Embryonic facial prominence (tissue), 1 donor: ENCODE data around the gene NACC1.

Experiments used
- DNase-seq: peaks from one replicate; pipeline ENCODE4 v3.0.0-alpha.2; 2016; ENCODE audit errors: extremely low spot score

The NACC1 gene

DNA sequence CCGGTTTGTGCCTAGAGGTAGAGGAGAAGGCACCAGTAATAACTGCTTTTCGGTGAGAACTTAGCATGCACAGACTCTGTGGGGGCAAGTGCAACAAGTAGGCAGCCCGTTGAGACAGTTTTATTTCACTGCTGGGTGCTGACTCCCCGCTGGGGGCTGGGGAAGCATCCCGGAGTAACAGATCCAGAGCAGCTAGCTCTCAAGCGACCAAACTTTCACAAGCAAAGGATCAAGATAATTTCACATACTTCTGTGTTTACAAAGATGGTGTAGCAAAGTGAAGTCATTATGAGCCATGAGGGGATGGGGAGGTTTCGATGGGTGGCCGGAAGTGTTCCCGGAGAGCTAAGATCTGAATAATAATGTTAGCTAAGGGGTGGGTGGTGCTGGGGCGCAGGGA lies 2.8 kb downstream of the NACC1 start:
- no peak for DNase-seq

GRCh38 chr19:13121551-13122274 lies 3.6 kb downstream of the NACC1 start:
- DNase-seq = no peak

DNA sequence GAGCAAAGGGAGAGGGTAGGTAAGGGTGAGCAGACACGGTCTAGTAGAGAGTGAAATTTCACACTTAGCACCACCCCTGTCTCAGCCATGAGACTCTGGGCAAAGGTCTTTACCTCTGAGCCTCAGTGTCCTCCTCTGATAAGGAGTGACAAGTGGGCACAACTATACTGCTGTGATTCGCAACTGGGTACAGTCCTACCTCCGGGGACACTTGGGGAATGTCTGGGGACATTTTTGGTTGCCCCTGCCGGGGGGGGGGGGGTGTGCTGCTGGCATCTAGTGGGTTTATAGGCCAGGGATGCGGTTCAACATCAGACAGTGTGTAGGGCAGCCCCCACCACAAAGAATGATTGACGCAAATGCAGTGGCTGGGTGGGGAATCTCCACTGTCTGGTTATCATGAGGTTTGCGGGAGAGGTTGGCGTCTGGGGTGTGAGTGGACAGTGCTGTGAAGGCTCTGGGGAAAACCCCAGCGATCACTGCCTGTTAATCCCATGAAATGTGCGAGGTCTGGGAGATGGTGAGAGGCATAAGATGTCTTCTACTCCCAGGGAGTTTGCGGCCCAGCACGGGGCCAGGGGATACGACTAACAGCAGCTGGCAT lies 4.3 kb downstream of the NACC1 start:
- DNase-seq = no peak

DNA sequence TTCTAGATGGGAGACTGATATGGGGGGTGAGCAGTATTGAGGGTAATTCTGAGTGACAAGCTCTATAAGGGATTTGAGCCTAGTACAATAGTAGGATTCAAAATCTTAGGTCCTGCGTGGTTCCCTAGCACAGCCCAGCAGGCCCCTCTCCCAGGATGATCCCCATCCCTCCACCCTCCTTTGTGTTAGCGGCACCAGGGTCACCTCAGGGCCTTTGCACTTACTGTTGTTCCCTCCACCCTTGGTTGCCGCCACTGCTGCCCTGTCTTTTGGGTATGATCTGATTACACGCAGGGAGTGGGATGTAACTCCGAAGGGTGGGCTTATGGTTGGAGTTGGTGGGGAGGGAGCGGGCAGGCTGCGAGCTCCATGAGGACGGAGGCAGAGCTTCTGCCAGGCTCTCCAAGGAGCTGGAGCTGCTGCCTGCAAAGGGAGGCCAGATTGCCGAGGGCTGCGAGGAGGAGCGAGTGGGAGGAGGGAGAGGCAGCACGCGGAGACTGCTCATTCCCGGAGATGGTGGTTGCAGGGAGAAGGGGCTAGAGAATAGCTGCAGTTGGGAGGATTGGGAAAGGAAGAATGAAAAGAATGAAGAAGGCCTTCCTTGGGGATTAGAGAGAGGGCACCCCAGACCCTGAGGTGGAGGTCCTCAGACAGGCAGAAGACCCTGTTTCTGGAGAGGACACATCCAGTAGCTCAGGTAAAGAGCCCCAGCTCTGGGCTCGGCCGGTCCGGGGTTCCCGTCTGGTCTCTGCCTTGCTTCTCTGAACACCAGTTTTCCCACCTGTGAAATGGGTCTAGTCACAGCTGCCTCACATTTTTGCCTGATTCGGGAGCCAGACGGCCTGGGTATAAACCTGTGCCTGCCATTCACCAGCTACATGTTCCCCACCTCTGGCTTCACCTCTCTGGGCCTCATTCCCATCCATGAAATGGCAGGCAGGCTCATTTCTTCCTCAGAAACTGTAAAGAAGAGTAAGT lies 5.2 kb downstream of the NACC1 start:
- DNase-seq = no peak

DNA sequence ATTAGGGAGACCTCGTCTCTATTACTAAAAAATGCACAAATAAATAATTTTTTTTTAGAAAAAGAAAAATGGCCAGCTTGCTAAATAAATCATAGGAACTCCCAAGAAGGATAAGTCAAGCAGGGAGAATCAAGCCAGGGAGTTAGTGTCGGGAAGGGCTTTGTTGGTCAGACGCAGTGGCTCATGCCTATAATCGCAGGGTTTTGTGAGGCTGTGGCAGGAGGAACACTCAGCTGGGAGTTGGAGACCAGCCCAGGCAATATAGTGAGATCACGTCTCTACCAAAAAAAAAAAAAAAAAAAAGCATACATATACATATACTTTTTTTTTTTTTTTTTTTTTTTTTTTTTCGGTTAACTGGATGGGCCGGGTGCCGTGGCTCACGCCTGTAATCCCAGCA lies 9.0 kb downstream of the NACC1 start:
- DNase-seq = no peak

DNA sequence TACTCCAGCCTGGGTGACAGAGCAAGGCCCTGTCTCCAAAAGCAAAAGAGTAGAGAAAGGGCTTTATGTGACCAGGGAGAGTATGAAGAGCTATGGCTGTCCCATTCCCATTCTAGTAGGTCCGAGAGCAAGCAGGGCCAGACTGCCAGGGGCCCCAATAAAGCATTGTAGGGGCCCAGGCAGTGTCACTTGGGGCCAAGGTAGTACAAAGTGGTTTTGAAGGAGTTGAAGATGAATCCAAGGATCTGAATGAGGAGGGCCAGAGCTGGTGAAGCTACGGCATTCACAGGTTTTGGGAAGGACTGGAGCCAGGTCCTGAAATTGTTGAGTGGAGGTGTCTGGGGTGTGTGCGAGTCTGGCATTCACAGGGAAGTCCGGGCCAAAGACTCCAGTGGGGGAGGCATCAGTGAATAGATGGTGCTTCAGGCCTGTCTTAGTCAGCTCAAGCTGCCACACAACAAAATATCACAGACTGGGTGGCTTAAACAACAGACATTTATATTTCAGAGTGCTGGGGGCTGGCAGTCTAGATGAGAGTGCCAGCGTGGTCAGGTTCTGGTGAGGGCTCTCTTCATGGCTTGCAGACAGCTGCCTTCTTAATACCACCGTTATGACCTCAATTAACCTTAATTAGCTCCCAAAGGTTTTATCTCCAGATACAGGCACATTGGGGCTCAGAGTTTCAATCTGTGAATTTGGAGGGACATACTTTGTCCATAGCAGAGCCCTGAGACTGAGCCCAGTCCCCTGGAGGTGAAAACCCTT lies 9.9 kb downstream of the NACC1 start:
- no peak for DNase-seq

GRCh38 chr19:13128583-13128982 lies 10.5 kb downstream of the NACC1 start:
- DNase-seq = no peak

GRCh38 chr19:13129384-13129783 lies 11.3 kb downstream of the NACC1 start:
- DNase-seq = no peak

DNA sequence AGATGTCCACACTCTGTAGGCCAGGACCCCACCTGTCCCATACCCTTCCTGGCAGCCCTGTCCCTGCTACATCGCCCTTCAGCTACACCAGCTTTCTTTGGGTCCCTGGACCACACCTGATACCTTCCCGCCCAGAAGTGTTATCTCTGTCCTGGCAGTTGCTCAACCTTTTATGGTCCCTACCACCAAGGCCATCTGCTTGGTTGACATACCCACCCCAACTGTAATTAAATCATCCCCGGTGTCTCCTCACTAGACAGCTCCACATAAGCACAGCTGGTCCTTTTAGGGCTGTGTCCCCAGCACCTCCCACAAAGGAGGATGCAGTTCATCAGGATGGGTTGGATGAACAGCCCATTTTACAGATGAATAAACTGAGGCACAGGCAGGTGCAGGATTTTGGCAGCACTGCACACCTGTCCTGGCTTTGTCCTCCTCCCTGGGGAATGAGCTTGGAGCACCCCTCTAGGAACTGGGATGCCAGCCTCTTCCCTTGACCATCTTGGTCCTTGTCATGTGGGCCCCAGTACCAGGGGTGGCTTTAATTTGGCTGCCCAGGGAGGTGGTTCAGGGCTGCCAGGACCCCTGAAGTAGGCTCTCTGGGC lies 12.9 kb downstream of the NACC1 start:
- DNase-seq = no peak

- no peak for DNase-seq
Measured at GRCh38 chr19:13132471-13133180, 14.6 kb downstream of the NACC1 start.

DNA sequence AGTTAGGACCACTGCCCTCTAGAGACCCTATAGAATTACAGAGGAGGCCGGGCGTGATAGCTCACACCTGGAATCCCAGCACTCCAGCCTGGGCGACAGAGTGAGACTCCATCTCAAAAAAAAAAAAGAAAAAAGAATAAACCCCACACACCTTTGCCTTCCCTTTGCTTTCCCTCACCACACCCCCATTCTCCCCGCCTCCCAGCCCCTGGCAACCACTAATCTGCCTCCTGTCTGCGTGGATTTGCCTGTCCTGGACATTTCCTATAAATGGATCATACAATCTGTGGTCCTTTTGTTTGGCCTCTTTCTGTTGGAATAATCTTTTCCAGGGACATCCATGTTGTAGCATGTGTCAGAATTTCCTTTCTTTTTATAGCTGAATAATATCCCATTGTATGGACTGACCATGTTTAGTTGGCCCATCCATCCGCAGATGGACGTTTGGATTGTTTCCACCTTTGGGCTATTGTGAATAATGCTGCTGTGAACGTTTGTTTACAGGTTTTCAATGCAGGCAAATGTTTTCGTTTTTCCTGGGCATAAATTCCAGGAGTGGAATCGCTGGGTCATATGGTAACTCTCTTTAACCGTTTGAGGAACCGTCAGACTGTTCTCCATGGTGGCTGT lies 15.3 kb downstream of the NACC1 start:
- no peak for DNase-seq

DNA sequence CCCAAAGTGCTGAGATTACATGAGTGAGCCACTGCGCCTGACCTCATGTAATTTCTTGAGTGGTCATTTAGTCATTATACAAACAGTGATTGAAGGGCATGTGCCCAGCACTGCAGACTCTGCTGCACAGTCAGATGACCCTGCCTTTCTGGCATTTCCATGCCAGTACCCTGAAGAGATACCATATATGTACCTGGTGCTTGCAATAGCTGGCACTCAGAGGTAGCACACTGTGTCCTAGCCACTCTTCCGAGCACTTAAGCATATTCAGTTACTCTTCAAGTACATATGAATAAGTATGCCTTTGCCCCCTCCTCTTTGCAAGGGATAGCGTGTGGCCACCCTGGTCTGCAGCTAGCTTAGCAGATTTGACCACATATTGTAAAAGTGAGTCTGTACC lies 16.6 kb downstream of the NACC1 start:
- no peak for DNase-seq

DNA sequence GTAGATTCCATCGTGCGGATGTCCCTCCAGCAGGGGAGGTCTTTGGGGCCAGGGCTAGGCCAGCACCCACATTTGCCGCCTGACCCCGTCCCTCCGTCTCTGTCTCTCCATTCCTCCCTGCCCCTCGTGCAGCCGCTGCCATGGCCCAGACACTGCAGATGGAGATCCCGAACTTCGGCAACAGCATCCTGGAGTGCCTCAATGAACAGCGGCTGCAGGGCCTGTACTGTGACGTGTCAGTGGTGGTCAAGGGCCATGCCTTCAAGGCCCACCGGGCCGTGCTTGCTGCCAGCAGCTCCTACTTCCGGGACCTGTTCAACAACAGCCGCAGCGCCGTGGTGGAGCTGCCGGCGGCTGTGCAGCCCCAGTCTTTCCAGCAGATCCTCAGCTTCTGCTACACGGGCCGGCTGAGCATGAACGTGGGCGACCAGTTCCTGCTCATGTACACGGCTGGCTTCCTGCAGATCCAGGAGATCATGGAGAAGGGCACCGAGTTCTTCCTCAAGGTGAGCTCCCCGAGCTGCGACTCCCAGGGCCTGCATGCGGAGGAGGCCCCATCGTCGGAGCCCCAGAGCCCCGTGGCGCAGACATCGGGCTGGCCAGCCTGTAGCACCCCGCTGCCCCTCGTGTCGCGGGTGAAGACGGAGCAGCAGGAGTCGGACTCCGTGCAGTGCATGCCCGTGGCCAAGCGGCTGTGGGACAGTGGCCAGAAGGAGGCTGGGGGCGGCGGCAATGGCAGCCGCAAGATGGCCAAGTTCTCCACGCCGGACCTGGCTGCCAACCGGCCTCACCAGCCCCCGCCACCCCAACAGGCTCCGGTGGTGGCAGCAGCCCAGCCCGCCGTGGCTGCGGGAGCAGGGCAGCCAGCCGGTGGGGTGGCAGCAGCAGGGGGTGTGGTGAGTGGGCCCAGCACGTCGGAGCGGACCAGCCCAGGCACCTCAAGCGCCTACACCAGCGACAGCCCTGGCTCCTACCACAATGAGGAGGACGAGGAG lies 17.3 kb downstream of the NACC1 start:
- no peak for DNase-seq

DNA sequence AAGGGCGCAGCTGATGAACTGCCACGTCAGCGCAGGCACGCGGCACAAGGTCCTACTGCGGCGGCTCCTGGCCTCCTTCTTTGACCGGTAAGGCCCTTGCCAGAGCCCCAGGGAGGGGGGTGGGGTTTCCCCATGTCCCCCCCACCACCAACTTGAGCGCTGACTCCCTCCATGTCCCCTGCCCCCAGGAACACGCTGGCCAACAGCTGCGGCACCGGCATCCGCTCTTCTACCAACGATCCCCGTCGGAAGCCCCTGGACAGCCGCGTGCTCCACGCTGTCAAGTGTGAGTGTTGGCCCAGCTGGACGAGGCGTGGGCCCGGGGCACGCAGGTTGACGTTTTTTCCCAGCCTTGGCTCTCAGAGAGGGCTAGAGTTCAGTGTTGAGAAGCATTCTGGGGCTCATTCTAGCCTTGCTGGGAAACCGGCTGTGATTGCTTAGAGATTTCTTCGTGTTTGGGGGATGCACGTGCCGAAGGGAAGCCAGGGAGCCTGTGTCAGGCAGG lies 19.3 kb downstream of the NACC1 start:
- no peak for DNase-seq

GRCh38 chr19:13138171-13138915 lies 20.3 kb downstream of the NACC1 start:
- DNase-seq = no peak

- no peak for DNase-seq
Measured at GRCh38 chr19:13138916-13139198, 20.8 kb downstream of the NACC1 start.

DNA sequence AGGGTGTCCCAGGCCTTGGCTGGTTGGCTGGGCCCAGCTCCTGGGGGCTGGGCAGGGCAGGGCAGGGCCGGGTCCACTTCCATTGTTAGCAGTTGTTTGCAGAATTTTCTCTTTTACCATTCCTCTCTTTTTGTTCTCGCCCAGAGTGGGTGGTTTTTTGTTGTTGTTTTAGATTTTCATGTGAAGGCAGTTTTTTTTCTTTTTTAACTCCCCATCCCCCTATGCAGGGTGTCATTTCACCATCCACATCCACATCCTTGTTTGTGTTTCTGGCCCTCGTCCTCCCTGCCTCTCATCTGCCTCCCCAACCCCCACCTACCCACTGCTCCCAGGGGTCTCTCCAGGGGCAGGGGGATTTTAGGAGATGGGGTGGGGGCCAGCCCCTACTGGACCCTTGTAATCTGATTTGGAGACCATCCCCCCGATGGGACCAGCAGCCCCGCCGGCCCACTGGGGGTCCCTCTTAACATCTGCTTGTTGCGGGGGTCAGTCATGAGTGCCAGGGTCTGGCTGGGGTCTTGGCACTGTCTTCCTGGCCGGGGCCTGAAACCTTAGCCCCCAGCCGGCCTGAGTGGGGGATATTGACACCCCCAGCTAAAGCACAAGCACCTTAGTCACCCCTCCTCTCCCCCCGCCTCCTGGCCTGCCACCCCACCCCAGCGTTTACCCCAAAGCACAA lies 21.7 kb downstream of the NACC1 start:
- no peak for DNase-seq
